Measurements from ENCODE around the gene ASPSCR1. TPM values are rescaled to one million over a fixed set of nuclear protein-coding genes. Genes with fewer than 3 reads are reported as not detected.

Gene ASPSCR1
- total and polyA plus RNA-seq, 2 of the 13 experiments (the other 11 are each of a cell fraction or from before 2014, with no cell fraction given), result 274 to 314 TPM

DNA sequence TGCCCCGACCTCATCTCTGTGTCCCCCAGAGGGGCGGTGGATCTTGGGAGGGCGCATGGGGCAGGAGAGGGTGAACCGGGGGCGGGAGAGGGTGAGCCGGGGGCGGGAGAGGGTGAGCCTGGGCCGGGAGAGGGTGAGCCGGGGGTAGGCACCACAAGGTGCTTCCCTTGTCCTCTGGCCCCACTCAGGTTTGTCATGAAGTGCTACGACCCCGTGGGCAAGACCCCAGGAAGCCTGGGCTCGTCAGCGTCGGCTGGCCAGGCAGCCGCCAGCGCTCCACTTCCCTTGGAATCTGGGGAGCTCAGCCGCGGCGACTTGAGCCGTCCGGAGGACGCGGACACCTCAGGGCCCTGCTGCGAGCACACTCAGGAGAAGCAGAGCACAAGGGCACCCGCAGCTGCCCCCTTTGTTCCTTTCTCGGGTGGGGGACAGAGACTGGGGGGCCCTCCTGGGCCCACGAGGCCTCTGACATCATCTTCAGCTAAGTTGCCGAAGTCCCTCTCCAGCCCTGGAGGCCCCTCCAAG, 18.9 kb downstream of the ASPSCR1 start (continued):
- TF ChIP-seq, protein P1, sequence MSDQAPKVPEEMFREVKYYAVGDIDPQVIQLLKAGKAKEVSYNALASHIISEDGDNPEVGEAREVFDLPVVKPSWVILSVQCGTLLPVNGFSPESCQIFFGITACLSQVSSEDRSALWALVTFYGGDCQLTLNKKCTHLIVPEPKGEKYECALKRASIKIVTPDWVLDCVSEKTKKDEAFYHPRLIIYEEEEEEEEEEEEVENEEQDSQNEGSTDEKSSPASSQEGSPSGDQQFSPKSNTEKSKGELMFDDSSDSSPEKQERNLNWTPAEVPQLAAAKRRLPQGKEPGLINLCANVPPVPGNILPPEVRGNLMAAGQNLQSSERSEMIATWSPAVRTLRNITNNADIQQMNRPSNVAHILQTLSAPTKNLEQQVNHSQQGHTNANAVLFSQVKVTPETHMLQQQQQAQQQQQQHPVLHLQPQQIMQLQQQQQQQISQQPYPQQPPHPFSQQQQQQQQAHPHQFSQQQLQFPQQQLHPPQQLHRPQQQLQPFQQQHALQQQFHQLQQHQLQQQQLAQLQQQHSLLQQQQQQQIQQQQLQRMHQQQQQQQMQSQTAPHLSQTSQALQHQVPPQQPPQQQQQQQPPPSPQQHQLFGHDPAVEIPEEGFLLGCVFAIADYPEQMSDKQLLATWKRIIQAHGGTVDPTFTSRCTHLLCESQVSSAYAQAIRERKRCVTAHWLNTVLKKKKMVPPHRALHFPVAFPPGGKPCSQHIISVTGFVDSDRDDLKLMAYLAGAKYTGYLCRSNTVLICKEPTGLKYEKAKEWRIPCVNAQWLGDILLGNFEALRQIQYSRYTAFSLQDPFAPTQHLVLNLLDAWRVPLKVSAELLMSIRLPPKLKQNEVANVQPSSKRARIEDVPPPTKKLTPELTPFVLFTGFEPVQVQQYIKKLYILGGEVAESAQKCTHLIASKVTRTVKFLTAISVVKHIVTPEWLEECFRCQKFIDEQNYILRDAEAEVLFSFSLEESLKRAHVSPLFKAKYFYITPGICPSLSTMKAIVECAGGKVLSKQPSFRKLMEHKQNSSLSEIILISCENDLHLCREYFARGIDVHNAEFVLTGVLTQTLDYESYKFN (CRISPR knock-in tag; conservative IDR thresholded peaks at IDR 0.05), result no peak
- TF ChIP-seq ZNF20 (CRISPR knock-in tag; IDR thresholded peaks at IDR 0.05) (0 out of 2 replicates have a peak, but pooled peaks have one; percentile 56), ZSCAN29 (CRISPR knock-in tag; conservative IDR thresholded peaks at IDR 0.05) (0 out of 2 replicates have a peak, but pooled peaks have one; percentile 16), TEAD2 (CRISPR knock-in tag; IDR thresholded peaks at IDR 0.05) (no peak), CC2D1A (CRISPR knock-in tag; IDR thresholded peaks at IDR 0.05) (no peak), ZNF616 (CRISPR knock-in tag; IDR thresholded peaks at IDR 0.05; ENCODE audit: low read depth) (0 out of 2 replicates have a peak, but pooled peaks have one; percentile 1), SOX6 (IDR thresholded peaks at IDR 0.05) (no peak), SOX6 (CRISPR knock-in tag; IDR thresholded peaks at IDR 0.05) (no peak), ZNF883 (CRISPR knock-in tag; IDR thresholded peaks at IDR 0.05; ENCODE audit: not compliant biosample characterization) (no peak), ZNF143 (CRISPR knock-in tag; IDR thresholded peaks at IDR 0.05) (no peak), ZNF891 (CRISPR knock-in tag; IDR thresholded peaks at IDR 0.05) (no peak), SRF (IDR thresholded peaks at IDR 0.05; ENCODE audit: low read depth, low read length) (0 out of 2 replicates have a peak, but pooled peaks have one; percentile 1), JUNB (CRISPR knock-in tag; IDR thresholded peaks at IDR 0.05; ENCODE audit: borderline replicate concordance) (no peak), HOXD1 (CRISPR knock-in tag; IDR thresholded peaks at IDR 0.05) (no peak), PRPF4 (IDR thresholded peaks at IDR 0.05; ENCODE audit: low read depth, low read length, poor library complexity, severe bottlenecking) (peak; percentile 74), KLF16 (CRISPR knock-in tag; IDR thresholded peaks at IDR 0.05) (0 out of 4 replicates have a peak, but pooled peaks of 1 of the 2 experiments have one; percentile 33), TAF15 (IDR thresholded peaks at IDR 0.05; ENCODE audit: low read depth, low read length, poor library complexity, severe bottlenecking) (no peak), ZNF709 (CRISPR knock-in tag; IDR thresholded peaks at IDR 0.05) (no peak), ZNF224 (CRISPR knock-in tag; IDR thresholded peaks at IDR 0.05) (0 out of 2 replicates have a peak, but pooled peaks have one; percentile 53), ZNF24 (IDR thresholded peaks at IDR 0.05) (no peak), SRSF4 (IDR thresholded peaks at IDR 0.05; ENCODE audit: low read depth, low read length, poor library complexity, severe bottlenecking) (no peak)
- TF ChIP-seq, protein P2, sequence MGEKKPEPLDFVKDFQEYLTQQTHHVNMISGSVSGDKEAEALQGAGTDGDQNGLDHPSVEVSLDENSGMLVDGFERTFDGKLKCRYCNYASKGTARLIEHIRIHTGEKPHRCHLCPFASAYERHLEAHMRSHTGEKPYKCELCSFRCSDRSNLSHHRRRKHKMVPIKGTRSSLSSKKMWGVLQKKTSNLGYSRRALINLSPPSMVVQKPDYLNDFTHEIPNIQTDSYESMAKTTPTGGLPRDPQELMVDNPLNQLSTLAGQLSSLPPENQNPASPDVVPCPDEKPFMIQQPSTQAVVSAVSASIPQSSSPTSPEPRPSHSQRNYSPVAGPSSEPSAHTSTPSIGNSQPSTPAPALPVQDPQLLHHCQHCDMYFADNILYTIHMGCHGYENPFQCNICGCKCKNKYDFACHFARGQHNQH (CRISPR knock-in tag; IDR thresholded peaks at IDR 0.05), result no peak
- TF ChIP-seq, protein P3, sequence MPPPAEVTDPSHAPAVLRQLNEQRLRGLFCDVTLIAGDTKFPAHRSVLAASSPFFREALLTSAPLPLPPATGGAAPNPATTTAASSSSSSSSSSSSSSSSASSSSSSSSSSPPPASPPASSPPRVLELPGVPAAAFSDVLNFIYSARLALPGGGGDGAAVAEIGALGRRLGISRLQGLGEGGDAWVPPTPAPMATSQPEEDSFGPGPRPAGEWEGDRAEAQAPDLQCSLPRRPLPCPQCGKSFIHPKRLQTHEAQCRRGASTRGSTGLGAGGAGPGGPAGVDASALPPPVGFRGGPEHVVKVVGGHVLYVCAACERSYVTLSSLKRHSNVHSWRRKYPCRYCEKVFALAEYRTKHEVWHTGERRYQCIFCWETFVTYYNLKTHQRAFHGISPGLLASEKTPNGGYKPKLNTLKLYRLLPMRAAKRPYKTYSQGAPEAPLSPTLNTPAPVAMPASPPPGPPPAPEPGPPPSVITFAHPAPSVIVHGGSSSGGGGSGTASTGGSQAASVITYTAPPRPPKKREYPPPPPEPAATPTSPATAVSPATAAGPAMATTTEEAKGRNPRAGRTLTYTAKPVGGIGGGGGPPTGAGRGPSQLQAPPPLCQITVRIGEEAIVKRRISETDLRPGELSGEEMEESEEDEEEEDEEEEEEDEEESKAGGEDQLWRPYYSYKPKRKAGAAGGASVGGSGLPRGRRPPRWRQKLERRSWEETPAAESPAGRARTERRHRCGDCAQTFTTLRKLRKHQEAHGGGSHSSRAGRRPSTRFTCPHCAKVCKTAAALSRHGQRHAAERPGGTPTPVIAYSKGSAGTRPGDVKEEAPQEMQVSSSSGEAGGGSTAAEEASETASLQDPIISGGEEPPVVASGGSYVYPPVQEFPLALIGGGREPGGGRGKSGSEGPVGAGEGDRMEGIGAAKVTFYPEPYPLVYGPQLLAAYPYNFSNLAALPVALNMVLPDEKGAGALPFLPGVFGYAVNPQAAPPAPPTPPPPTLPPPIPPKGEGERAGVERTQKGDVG (CRISPR knock-in tag; IDR thresholded peaks at IDR 0.05; ENCODE audit: borderline replicate concordance), result 0 out of 2 replicates have a peak, but pooled peaks have one; percentile 13
